NCI-H146 treated with DMSO at 0.1 percent for 48 hours (cell line): Measurements from ENCODE around the gene ZFYVE9.
A peak's percentile ranks its signal among the peaks of the same experiment; 100 is the strongest.
"Not testable (repeated sequence)": the region's sequence is repeated elsewhere in the genome, so short reads cannot be mapped to it uniquely, and the experiment has no call there.

ENCODE experiments used
- DNase-seq: peaks from one replicate; lab custom pipeline; 2025; ENCODE audit not compliant: unreplicated experiment; lab: John Stamatoyannopoulos, UW

Gene ZFYVE9

GRCh38 chr1:52142220-52143183 lies 613 bp downstream of the ZFYVE9 start:
- peak; percentile 22 for DNase-seq

GRCh38 chr1:52145137-52145536 lies 3.2 kb downstream of the ZFYVE9 start:
- DNase-seq: no peak

- not testable (repeated sequence) for DNase-seq
These were observed 8.6 kb downstream of the ZFYVE9 start for GRCh38 chr1:52150445-52150844.

- DNase-seq: no peak
These were observed 9.1 kb downstream of the ZFYVE9 start for GRCh38 chr1:52150946-52151345.

- no peak for DNase-seq
These were observed 10.7 kb downstream of the ZFYVE9 start for GRCh38 chr1:52152572-52152971.

GRCh38 chr1:52153010-52153409 lies 11.1 kb downstream of the ZFYVE9 start:
- DNase-seq: no peak

- no peak for DNase-seq
These were observed 12.0 kb downstream of the ZFYVE9 start for GRCh38 chr1:52153898-52154297.

- no peak for DNase-seq
These were observed 14.6 kb downstream of the ZFYVE9 start for GRCh38 chr1:52156460-52156859.

GRCh38 chr1:52157582-52157981 lies 15.7 kb downstream of the ZFYVE9 start:
- DNase-seq: no peak

- no peak for DNase-seq
These were observed 16.3 kb downstream of the ZFYVE9 start for GRCh38 chr1:52158218-52158617.

GRCh38 chr1:52159033-52159789 lies 17.3 kb downstream of the ZFYVE9 start:
- DNase-seq: no peak

GRCh38 chr1:52162947-52163346 lies 21.1 kb downstream of the ZFYVE9 start:
- DNase-seq: no peak

GRCh38 chr1:52164604-52165003 lies 22.7 kb downstream of the ZFYVE9 start:
- no peak for DNase-seq

GRCh38 chr1:52166996-52167753 lies 25.3 kb downstream of the ZFYVE9 start:
- no peak for DNase-seq

GRCh38 chr1:52168373-52169080 lies 26.6 kb downstream of the ZFYVE9 start:
- DNase-seq: no peak

- DNase-seq: not testable (repeated sequence)
These were observed 29.3 kb downstream of the ZFYVE9 start for GRCh38 chr1:52171149-52171548.

- no peak for DNase-seq
These were observed 37.2 kb downstream of the ZFYVE9 start for GRCh38 chr1:52179073-52179472.

GRCh38 chr1:52180176-52180575 lies 38.3 kb downstream of the ZFYVE9 start:
- DNase-seq: no peak

- not testable (repeated sequence) for DNase-seq
These were observed 39.9 kb downstream of the ZFYVE9 start for GRCh38 chr1:52181759-52182158.

GRCh38 chr1:52182328-52182727 lies 40.4 kb downstream of the ZFYVE9 start:
- DNase-seq: not testable (repeated sequence)
